Glutamatergic neuron (in vitro differentiated cells): Measurements from ENCODE around the gene ATP2C2. TPM values are rescaled to one million over a fixed set of nuclear protein-coding genes. Genes with fewer than 3 reads are reported as not detected.

ENCODE experiments used
- DNase-seq: peaks from one replicate; pipeline ENCODE4 v3.0.0; 2022
- H3K27ac Mint-ChIP-seq: one replicate; pipeline ENCODE4 v1.8.0; 2020; ENCODE audit warnings: mild to moderate bottlenecking, mixed read lengths, inconsistent platforms; ENCODE audit not compliant: unreplicated experiment
- H3K27me3 Mint-ChIP-seq: one replicate; pipeline ENCODE4 v1.8.0; 2020; ENCODE audit warnings: mild to moderate bottlenecking, moderate library complexity, mixed read lengths, inconsistent platforms; ENCODE audit not compliant: unreplicated experiment
- H3K36me3 Mint-ChIP-seq: one replicate; pipeline ENCODE4 v1.8.0; 2020; ENCODE audit warnings: mild to moderate bottlenecking, mixed read lengths, inconsistent platforms; ENCODE audit not compliant: unreplicated experiment
- H3K4me1 Mint-ChIP-seq: one replicate; pipeline ENCODE4 v1.8.0; 2020; ENCODE audit warnings: mild to moderate bottlenecking, low read depth, mixed read lengths, inconsistent platforms; ENCODE audit not compliant: unreplicated experiment
- H3K4me3 Mint-ChIP-seq: one replicate; pipeline ENCODE4 v1.8.0; 2020; ENCODE audit warnings: mild to moderate bottlenecking, mixed read lengths, inconsistent platforms; ENCODE audit not compliant: unreplicated experiment
- H3K9me3 Mint-ChIP-seq: one replicate; pipeline ENCODE4 v1.8.0; 2020; ENCODE audit warnings: mild to moderate bottlenecking, moderate library complexity, mixed read lengths, inconsistent platforms; ENCODE audit not compliant: unreplicated experiment
- total RNA-seq: library from RNA; stranded (reverse); fragmentation: NEBNext Ultra II Directional; extraction: Animal tissue kit (Norgen Biotek cat#: 25700); gene quantifications from one replicate; pipeline ENCODE4 v1.2.1, GENCODE V29; 2021; ENCODE audit not compliant: unreplicated experiment
- TF ChIP-seq, protein P1 (sequence below): fragments of 200-600 bp; sonication (generic); IDR thresholded peaks from one replicate; pipeline ENCODE4 v1.5.0; 2021; ENCODE audit not compliant: partially characterized antibody, unreplicated experiment

Gene ATP2C2
- total RNA-seq, 1 donor from 2014 or later = not detected

DNA sequence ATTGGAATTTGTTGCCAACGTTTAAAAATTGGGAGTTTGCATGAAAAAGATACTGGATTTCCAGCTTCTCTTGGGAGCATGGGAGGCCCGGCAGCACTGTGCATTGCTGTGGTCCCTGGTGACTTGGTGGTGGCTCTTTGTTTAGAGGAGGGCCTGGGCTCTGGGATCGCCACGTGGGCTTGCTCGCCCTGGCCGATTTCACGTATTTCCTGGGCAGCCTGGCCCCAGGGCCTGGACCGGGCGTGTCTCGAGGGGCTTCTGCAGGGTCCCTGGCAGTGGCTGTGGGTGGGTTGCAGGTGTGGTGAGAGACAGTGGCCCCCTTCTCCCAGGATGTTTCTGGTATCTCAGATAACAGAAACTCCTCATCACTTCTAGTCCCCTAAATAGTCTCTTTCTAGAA lies 67.9 kb downstream of the ATP2C2 start:
- no peak overlapping the region for H3K27ac Mint-ChIP-seq
- peaks cover 3% of the 10 kb centered on the region for H3K9me3 Mint-ChIP-seq
- H3K4me1 Mint-ChIP-seq = no peaks in the 10 kb centered on the region
- peaks cover 2% of the 10 kb centered on the region for H3K27me3 Mint-ChIP-seq
- no peak overlapping the region for H3K4me3 Mint-ChIP-seq
- H3K36me3 Mint-ChIP-seq = no peaks in the 10 kb centered on the region
- DNase-seq = no peak
- TF ChIP-seq, protein P1, sequence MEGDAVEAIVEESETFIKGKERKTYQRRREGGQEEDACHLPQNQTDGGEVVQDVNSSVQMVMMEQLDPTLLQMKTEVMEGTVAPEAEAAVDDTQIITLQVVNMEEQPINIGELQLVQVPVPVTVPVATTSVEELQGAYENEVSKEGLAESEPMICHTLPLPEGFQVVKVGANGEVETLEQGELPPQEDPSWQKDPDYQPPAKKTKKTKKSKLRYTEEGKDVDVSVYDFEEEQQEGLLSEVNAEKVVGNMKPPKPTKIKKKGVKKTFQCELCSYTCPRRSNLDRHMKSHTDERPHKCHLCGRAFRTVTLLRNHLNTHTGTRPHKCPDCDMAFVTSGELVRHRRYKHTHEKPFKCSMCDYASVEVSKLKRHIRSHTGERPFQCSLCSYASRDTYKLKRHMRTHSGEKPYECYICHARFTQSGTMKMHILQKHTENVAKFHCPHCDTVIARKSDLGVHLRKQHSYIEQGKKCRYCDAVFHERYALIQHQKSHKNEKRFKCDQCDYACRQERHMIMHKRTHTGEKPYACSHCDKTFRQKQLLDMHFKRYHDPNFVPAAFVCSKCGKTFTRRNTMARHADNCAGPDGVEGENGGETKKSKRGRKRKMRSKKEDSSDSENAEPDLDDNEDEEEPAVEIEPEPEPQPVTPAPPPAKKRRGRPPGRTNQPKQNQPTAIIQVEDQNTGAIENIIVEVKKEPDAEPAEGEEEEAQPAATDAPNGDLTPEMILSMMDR = no peak

DNA sequence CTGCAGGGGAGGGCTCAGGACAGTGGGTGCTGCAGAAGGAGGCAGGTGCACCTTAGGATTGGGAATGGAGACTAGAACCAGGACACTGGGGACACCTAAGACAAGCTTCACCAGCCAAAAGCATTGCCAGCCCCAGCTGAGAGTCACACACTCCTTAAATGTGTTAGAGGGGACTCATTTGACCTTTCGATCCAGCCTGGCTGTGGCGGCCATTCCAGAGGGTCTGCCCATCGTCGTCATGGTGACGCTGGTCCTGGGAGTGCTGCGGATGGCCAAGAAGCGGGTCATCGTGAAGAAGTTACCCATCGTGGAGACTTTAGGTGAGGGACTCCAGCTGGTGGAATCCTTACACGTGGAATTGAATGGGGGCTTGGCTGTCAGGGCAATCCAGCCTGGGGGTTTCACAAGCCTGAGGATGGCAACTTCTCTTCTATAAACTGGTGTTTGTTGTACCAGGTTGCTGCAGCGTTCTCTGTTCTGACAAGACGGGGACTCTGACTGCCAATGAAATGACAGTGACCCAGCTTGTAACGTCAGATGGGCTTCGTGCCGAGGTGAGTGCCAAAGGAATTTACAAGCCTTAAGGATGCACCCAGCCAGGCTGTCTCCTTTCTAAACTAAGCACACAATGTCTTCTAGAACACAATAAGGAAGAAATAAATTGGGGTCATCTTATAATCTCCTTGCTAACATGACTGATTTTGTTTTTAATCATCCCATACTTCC lies 70.8 kb downstream of the ATP2C2 start:
- TF ChIP-seq, protein P1 = no peak
- DNase-seq = no peak
- no peak overlapping the region for H3K4me3 Mint-ChIP-seq
- peaks cover 5% of the 10 kb centered on the region for H3K27me3 Mint-ChIP-seq
- no peaks in the 10 kb centered on the region for H3K9me3 Mint-ChIP-seq
- H3K27ac Mint-ChIP-seq = no peak overlapping the region
- no peaks in the 10 kb centered on the region for H3K36me3 Mint-ChIP-seq
- H3K4me1 Mint-ChIP-seq = no peaks in the 10 kb centered on the region

DNA sequence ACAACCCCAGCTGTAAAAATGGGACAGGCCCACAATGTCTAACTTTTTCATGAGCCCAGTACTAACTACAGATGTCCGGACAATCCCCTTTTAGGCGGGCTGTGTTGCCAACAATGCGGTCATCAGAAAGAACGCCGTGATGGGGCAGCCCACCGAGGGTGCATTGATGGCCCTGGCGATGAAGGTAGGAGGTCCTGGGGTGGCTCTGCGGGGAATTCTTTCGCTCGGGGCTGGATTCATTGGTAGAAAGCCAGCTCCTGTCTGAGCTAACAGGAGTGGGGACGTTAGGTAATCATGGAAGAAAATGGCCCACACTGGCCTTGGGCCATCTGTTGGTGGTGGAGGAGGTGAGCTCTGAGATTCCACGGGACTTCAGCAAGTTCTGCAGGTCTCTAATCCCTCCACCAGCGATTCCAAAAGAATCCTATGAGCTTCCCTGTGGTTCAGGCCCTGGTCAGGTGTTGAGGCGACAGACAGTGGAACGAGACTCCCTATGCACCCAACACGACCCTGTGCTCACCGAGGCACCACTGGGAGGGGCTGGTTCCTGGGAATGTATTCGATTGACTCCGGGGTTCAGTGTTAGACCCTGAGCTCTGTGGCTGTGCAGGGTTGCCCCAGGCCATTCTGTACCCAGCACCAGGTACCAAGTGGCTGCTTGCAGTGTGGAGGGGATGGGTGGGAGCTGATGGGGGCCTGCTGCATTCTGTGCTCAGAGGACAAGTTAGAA lies 74.2 kb downstream of the ATP2C2 start:
- H3K27ac Mint-ChIP-seq = no peak overlapping the region
- DNase-seq = no peak
- H3K36me3 Mint-ChIP-seq = no peaks in the 10 kb centered on the region
- H3K9me3 Mint-ChIP-seq = no peaks in the 10 kb centered on the region
- no peaks in the 10 kb centered on the region for H3K4me1 Mint-ChIP-seq
- no peak overlapping the region for H3K4me3 Mint-ChIP-seq
- peaks cover 5% of the 10 kb centered on the region for H3K27me3 Mint-ChIP-seq
- TF ChIP-seq, protein P1 = no peak

DNA sequence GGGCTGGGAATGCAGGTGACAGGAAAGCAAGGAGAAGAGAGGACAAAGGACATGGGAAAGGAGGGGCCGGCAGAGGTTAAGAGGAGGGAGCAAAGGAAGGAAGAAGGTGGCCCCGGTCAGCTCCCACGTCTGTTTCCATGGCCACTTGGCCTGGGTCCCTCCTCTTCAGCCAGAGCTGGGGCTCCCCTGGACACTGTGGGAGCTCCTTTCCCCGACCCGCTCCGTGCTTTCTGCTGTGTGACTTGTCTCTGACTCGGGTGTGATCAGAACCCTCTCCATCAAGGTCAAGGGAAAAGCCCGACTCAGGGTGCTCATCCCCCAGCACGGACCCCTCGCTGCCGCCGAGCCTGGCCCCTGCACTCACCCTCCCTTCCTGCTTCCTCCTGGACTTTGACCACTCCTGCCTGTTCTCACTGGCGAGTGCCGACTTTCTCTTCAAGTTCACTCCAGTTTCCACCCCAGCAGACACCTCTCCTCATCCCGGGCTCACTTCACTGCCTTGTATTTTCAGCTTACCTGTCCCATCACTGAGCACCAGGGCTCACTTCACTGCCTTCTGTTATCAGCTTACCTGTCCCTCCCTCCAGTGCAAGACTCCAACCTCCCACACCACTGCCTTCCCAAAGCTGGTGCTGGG lies 74.9 kb downstream of the ATP2C2 start:
- no peak overlapping the region for H3K27ac Mint-ChIP-seq
- H3K4me1 Mint-ChIP-seq = no peaks in the 10 kb centered on the region
- no peak for DNase-seq
- H3K27me3 Mint-ChIP-seq = peaks cover 5% of the 10 kb centered on the region
- no peak overlapping the region for H3K4me3 Mint-ChIP-seq
- no peaks in the 10 kb centered on the region for H3K36me3 Mint-ChIP-seq
- TF ChIP-seq, protein P1 = no peak
- H3K9me3 Mint-ChIP-seq = no peaks in the 10 kb centered on the region
